Spinal cord (tissue), 10 donors: Measurements from ENCODE around the gene BCL6B. TPM values are rescaled to one million over a fixed set of nuclear protein-coding genes. Genes with fewer than 3 reads are reported as not detected.

Experiments used
- DNase-seq, 6 donors: peaks; one replicate each; pipeline versions ENCODE4 v3.0.0 to v3.0.0-alpha.2; 2013 to 2015; ENCODE audit warnings: low spot score in 6 of 6, low read depth in 4 of 6
- H3K27ac ChIP-seq: one replicate; pipeline ENCODE4 v1.5.1; 2013; ENCODE audit warnings: low read depth, low read length, control low read depth
- H3K27me3 ChIP-seq: one replicate; pipeline ENCODE4 v1.6.1; 2013; ENCODE audit warnings: low read length; ENCODE audit not compliant: control insufficient read depth, insufficient read depth
- H3K36me3 ChIP-seq: one replicate; pipeline ENCODE4 v1.6.1; 2013; ENCODE audit warnings: low read length; ENCODE audit not compliant: control insufficient read depth, insufficient read depth
- H3K4me1 ChIP-seq: one replicate; pipeline ENCODE4 v1.6.1; 2013; ENCODE audit warnings: low read length; ENCODE audit not compliant: control insufficient read depth, insufficient read depth
- H3K4me3 ChIP-seq: one replicate; pipeline ENCODE4 v1.5.1; 2013; ENCODE audit warnings: low read depth, low read length, control low read depth
- H3K9me3 ChIP-seq: one replicate; pipeline ENCODE4 v1.6.1; 2013; ENCODE audit warnings: low read length; ENCODE audit not compliant: control insufficient read depth, insufficient read depth
- WGBS: methylation state at CpG from one replicate; pipeline ENCODE4 v1.1.5; 2013; ENCODE audit warnings: missing lambda C conversion rate; ENCODE audit not compliant: insufficient coverage; 5-methylcytosine and 5-hydroxymethylcytosine counted together
- polyA plus RNA-seq, 2 donors: library from polyadenylated mRNA; unstranded; fragments of 120-200 nt; gene quantifications; one replicate each; pipeline ENCODE4 v1.2.1, GENCODE V29; 2013; ENCODE audit not compliant: insufficient read length in 2 of 2
- small RNA-seq: library from RNA; depleted of rRNA; stranded (forward); fragments of <200 nt; gene quantifications from one replicate; pipeline ENCODE3, GENCODE V24; 2014; ENCODE audit warnings: low replicate concordance
- total RNA-seq, 2 donors: library from RNA; depleted of rRNA in 1 of 2; stranded (reverse); fragments of 120-200 nt in 1 of 2; fragments of >200 nt in 1 of 2; gene quantifications; one replicate each; pipeline versions ENCODE4 v1.2.3 to v1.2.4, GENCODE V29; 2013 to 2014
- donor health status: healthy.

The BCL6B gene
- total and polyA plus RNA-seq, 4 donors, result 3.1 to 13.7 (median 7.0) TPM

DNA sequence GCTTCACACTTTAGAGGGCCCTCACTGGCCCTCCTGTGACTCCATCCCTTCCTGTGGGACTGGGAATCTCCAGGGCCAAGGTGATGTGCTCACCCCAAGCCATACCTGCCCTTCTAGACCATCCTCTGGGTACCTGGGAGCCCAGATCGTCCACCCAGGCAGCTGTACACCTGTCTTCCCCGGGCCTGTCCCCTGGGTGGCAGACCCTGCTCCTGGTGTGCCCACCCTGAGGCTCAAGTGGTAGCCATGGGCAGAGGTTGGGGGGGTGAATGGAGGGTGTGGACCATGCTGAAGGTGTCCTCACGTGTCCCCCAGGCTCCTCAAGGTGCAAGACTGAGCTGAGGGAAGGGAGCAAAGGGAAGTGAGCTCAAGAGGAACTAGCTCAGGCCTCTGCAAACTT is 47.9 kb downstream of the BCL6B start:
- H3K36me3 ChIP-seq, result no peaks in the 10 kb centered on the region
- H3K27me3 ChIP-seq, result no peaks in the 10 kb centered on the region
- no peak for DNase-seq
- H3K27ac ChIP-seq, result no peak overlapping the region
- no peak overlapping the region for H3K4me3 ChIP-seq
- peaks cover 2% of the 10 kb centered on the region for H3K9me3 ChIP-seq
- 85% methylated on average over 2 of the region's 3 CpGs for WGBS
- no peaks in the 10 kb centered on the region for H3K4me1 ChIP-seq

DNA sequence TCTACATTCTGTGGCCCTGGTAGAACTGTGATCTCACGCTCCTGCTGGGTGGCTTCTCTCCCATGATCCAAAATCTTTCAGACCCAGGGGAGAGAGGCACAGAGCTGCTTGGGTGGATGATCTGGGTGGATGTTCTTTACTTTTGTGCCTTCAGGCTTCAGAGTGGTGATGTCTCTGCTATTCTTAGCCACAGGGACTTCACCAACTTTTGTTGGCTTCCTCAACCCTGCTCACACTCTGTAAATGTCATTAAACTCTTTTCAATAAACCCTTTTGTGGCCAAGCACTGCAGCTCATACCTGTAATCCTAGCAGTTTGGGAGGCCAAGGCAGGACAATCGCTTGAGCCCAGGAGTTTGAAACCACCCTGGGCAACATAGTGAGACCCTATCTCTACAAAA is 49.6 kb downstream of the BCL6B start:
- Histone ChIP-seq H3K27me3 (no peaks in the 10 kb centered on the region), H3K27ac (no peak overlapping the region), H3K4me1 (no peaks in the 10 kb centered on the region), H3K9me3 (peaks cover 2% of the 10 kb centered on the region), H3K4me3 (no peak overlapping the region), H3K36me3 (no peaks in the 10 kb centered on the region)
- 100% methylated on average over 1 of the region's 2 CpGs for WGBS
- DNase-seq, result no peak

DNA sequence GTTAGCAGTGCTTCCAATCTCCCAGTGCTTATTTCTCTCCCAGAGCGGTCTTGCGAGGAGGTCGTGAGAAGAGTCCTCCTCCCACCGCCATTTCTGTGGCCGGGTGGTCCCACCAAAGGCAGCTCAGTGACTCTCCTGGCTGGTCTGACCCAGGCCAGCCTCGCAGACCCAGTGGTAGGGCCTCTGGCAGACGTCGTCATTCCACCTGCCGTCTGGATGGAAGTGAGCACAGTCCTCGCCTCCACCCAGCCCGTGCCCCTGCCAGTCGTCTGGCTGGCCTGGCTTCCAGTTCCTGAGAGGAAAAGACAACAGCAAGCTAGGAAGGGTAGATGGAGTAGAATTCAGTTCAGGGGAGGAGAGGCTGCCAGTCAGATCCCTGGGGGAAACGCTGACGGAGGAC is 52.1 kb downstream of the BCL6B start:
- Histone ChIP-seq H3K27me3 (no peaks in the 10 kb centered on the region), H3K36me3 (no peaks in the 10 kb centered on the region), H3K9me3 (no peaks in the 10 kb centered on the region), H3K27ac (no peak overlapping the region), H3K4me1 (no peaks in the 10 kb centered on the region), H3K4me3 (no peak overlapping the region)
- WGBS, result 91% methylated on average over 14 of the region's 14 CpGs
- no peak for DNase-seq

GRCh38 chr17:7077911-7078546 is 55.2 kb downstream of the BCL6B start:
- H3K27me3 ChIP-seq, result no peaks in the 10 kb centered on the region
- no peaks in the 10 kb centered on the region for H3K9me3 ChIP-seq
- no peaks in the 10 kb centered on the region for H3K36me3 ChIP-seq
- no peak overlapping the region for H3K4me3 ChIP-seq
- no peak for DNase-seq
- no peaks in the 10 kb centered on the region for H3K4me1 ChIP-seq
- WGBS, result 79% methylated on average over 5 of the region's 7 CpGs
- no peak overlapping the region for H3K27ac ChIP-seq

DNA sequence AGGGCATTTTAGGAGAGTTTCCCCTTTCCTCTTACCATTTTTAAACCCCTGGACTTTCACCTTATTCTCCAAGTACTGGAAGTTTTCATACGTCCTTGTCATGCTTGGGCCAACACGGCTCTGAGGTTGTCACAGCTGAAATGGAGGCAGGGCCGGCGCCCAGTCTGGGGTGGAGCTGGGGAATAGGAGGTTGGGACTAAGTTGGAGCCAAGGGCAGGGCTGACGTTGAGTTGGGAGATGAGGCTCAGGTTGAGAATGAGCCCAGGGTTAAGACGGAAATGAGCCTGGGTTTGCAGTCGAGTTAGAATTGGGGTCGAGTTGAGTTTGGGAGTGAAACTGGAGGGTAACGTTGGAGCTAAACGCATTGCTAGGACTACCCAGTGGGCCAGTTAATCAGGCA is 55.9 kb downstream of the BCL6B start:
- Histone ChIP-seq H3K27ac (no peak overlapping the region), H3K4me1 (no peaks in the 10 kb centered on the region), H3K27me3 (no peaks in the 10 kb centered on the region), H3K36me3 (no peaks in the 10 kb centered on the region), H3K9me3 (no peaks in the 10 kb centered on the region), H3K4me3 (no peak overlapping the region)
- 95% methylated on average over 10 of the region's 10 CpGs for WGBS
- DNase-seq, result no peak

Small RNA genes lying within 50 kb of the gene (small RNA-seq; reads per million reads assigned to genes)
- gene AC120057.1, result not detected

Other genes starting within 250 kb of the BCL6B start
- gene FBXO39, start 246.8 kb upstream of the BCL6B start, total RNA-seq, result under 1 TPM in 1 of 2 donors, not detected in 1; 0.33 TPM
- gene FBXO39, start 246.8 kb upstream of the BCL6B start, polyA plus RNA-seq, result under 1 TPM in 1 of 2 donors, not detected in 1; 0.63 TPM
- gene TEKT1, start 191.3 kb upstream of the BCL6B start, total RNA-seq, result 10 to 100 TPM in 1 of 2 donors, 1 to 10 TPM in 1; 2.9 to 18.6 TPM
- gene TEKT1, start 191.3 kb upstream of the BCL6B start, polyA plus RNA-seq, result 10 to 100 TPM in 1 of 2 donors, 1 to 10 TPM in 1; 8.3 to 11.9 TPM
- under 1 TPM in 1 of 2 donors, not detected in 1; 0.59 TPM for gene ALOX12, start 27.0 kb upstream of the BCL6B start, total RNA-seq
- 1 to 10 TPM; 1.3 to 2.7 TPM for gene ALOX12, start 27.0 kb upstream of the BCL6B start, polyA plus RNA-seq
- 100 to 1,000 TPM in 1 of 2 donors, 10 to 100 TPM in 1; 68.3 to 121 TPM for gene RNASEK, start 10.4 kb upstream of the BCL6B start, total RNA-seq
- gene RNASEK, start 10.4 kb upstream of the BCL6B start, polyA plus RNA-seq, result 100 to 1,000 TPM; 252 to 284 TPM
- under 1 TPM; 0.10 to 0.66 TPM for gene SLC16A13, start 13.0 kb downstream of the BCL6B start, total RNA-seq
- gene SLC16A13, start 13.0 kb downstream of the BCL6B start, polyA plus RNA-seq, result 1 to 10 TPM; 1.5 to 2.4 TPM
- gene SLC16A11, start 21.0 kb downstream of the BCL6B start, total RNA-seq, result 1 to 10 TPM in 1 of 2 donors, under 1 TPM in 1; 0.20 to 2.5 TPM
- under 1 TPM; 0.52 to 0.95 TPM for gene SLC16A11, start 21.0 kb downstream of the BCL6B start, polyA plus RNA-seq
- gene CLEC10A, start 57.2 kb downstream of the BCL6B start, total RNA-seq, result under 1 TPM; 0.69 to 0.77 TPM
- gene CLEC10A, start 57.2 kb downstream of the BCL6B start, polyA plus RNA-seq, result under 1 TPM; 0.17 to 0.29 TPM
- under 1 TPM in 1 of 2 donors, not detected in 1; 0.50 TPM for gene ASGR2, start 91.8 kb downstream of the BCL6B start, total RNA-seq
- gene ASGR2, start 91.8 kb downstream of the BCL6B start, polyA plus RNA-seq, result under 1 TPM; 0.24 to 0.39 TPM
- 1 to 10 TPM; 4.3 to 8.2 TPM for gene ASGR1, start 156.3 kb downstream of the BCL6B start, total RNA-seq
- gene ASGR1, start 156.3 kb downstream of the BCL6B start, polyA plus RNA-seq, result 10 to 100 TPM; 32.4 to 32.5 TPM
- gene DLG4, start 196.8 kb downstream of the BCL6B start, total RNA-seq, result 10 to 100 TPM; 50.6 to 82.8 TPM
- 100 to 1,000 TPM; 192 to 203 TPM for gene DLG4, start 196.8 kb downstream of the BCL6B start, polyA plus RNA-seq
- 100 to 1,000 TPM; 131 to 478 TPM for gene ACADVL, start 196.9 kb downstream of the BCL6B start, total RNA-seq
- 100 to 1,000 TPM; 381 to 455 TPM for gene ACADVL, start 196.9 kb downstream of the BCL6B start, polyA plus RNA-seq
- gene DVL2, start 211.5 kb downstream of the BCL6B start, total RNA-seq, result 10 to 100 TPM; 31.7 to 46.6 TPM
- gene DVL2, start 211.5 kb downstream of the BCL6B start, polyA plus RNA-seq, result 10 to 100 TPM; 47.9 to 59.7 TPM
- 10 to 100 TPM; 26.2 to 49.0 TPM for gene PHF23, start 216.4 kb downstream of the BCL6B start, total RNA-seq
- gene PHF23, start 216.4 kb downstream of the BCL6B start, polyA plus RNA-seq, result 10 to 100 TPM; 50.2 to 53.2 TPM
- 100 to 1,000 TPM; 196 to 481 TPM for gene GABARAP, start 219.4 kb downstream of the BCL6B start, total RNA-seq
- gene GABARAP, start 219.4 kb downstream of the BCL6B start, polyA plus RNA-seq, result 100 to 1,000 TPM; 431 to 461 TPM
- gene CTDNEP1, start 228.7 kb downstream of the BCL6B start, total RNA-seq, result 10 to 100 TPM; 44.4 to 47.9 TPM
- gene CTDNEP1, start 228.7 kb downstream of the BCL6B start, polyA plus RNA-seq, result 100 to 1,000 TPM; 177 to 181 TPM
- 10 to 100 TPM; 24.9 to 47.7 TPM for gene ELP5, start 229.2 kb downstream of the BCL6B start, total RNA-seq
- 10 to 100 TPM; 49.8 to 52.2 TPM for gene ELP5, start 229.2 kb downstream of the BCL6B start, polyA plus RNA-seq
- 1 to 10 TPM in 1 of 2 donors, under 1 TPM in 1; 0.79 to 2.3 TPM for gene CLDN7, start 239.4 kb downstream of the BCL6B start, total RNA-seq
- 1 to 10 TPM; 1.3 TPM for gene CLDN7, start 239.4 kb downstream of the BCL6B start, polyA plus RNA-seq